Inferior parietal cortex (tissue), 1 donor: Measurements from ENCODE around the gene TRAF3IP3.

Experiments
- DNase-seq: peaks from one replicate; pipeline ENCODE4 v3.0.0-alpha.2; 2016; ENCODE audit errors: extremely low spot score

TRAF3IP3 gene

GRCh38 chr1:209755926-209756614 lies at the start of gene TRAF3IP3:
Gene TRAF3IP3, plus strand, starts transcription at chr1:209756053. Its CDS starts 3,987 bp downstream, at chr1:209760040.
- no peak for DNase-seq

- no peak for DNase-seq
These were observed 49.2 kb upstream of the TRAF3IP3 start for GRCh38 chr1:209706622-209707021.

- no peak for DNase-seq
These were observed 48.5 kb upstream of the TRAF3IP3 start for GRCh38 chr1:209707308-209707707.

- no peak for DNase-seq
These were observed 47.6 kb upstream of the TRAF3IP3 start for GRCh38 chr1:209708297-209708696.

- no peak for DNase-seq
These were observed 45.8 kb upstream of the TRAF3IP3 start for GRCh38 chr1:209710093-209710492.

GRCh38 chr1:209710847-209711246 lies 45.0 kb upstream of the TRAF3IP3 start:
- DNase-seq, result no peak

GRCh38 chr1:209714338-209714737 lies 41.5 kb upstream of the TRAF3IP3 start:
- peak; percentile 63 for DNase-seq

GRCh38 chr1:209715314-209715713 lies 40.5 kb upstream of the TRAF3IP3 start:
- no peak for DNase-seq

- no peak for DNase-seq
These were observed 38.0 kb upstream of the TRAF3IP3 start for GRCh38 chr1:209717818-209718217.

GRCh38 chr1:209720326-209720725 lies 35.5 kb upstream of the TRAF3IP3 start:
- no peak for DNase-seq

GRCh38 chr1:209720826-209721225 lies 35.0 kb upstream of the TRAF3IP3 start:
- no peak for DNase-seq

- DNase-seq, result no peak
These were observed 34.5 kb upstream of the TRAF3IP3 start for GRCh38 chr1:209721323-209721722.

GRCh38 chr1:209723265-209723664 lies 32.6 kb upstream of the TRAF3IP3 start:
- no peak for DNase-seq

- DNase-seq, result no peak
These were observed 31.8 kb upstream of the TRAF3IP3 start for GRCh38 chr1:209723756-209724693.

GRCh38 chr1:209727286-209727685 lies 28.6 kb upstream of the TRAF3IP3 start:
- no peak for DNase-seq

GRCh38 chr1:209727785-209728184 lies 28.1 kb upstream of the TRAF3IP3 start:
- no peak for DNase-seq

GRCh38 chr1:209728466-209728865 lies 27.4 kb upstream of the TRAF3IP3 start:
- DNase-seq, result peak; percentile 61

- no peak for DNase-seq
These were observed 26.4 kb upstream of the TRAF3IP3 start for GRCh38 chr1:209729436-209729835.

- DNase-seq, result no peak
These were observed 23.1 kb upstream of the TRAF3IP3 start for GRCh38 chr1:209732725-209733124.

- no peak for DNase-seq
These were observed 22.3 kb upstream of the TRAF3IP3 start for GRCh38 chr1:209733409-209734192.

GRCh38 chr1:209736490-209737117 lies 19.2 kb upstream of the TRAF3IP3 start:
- DNase-seq, result no peak

GRCh38 chr1:209737118-209737505 lies 18.7 kb upstream of the TRAF3IP3 start:
- no peak for DNase-seq
